Mesendoderm (in vitro differentiated cells): Measurements from ENCODE around the gene GSE1.

Experiments used
- DNase-seq: peaks from one replicate; pipeline ENCODE4 v3.0.0; 2013
- H2AK5ac ChIP-seq: 2 replicates; pipeline ENCODE4 v1.6.1; 2013; ENCODE audit warnings: low read length, inconsistent platforms
- H2BK120ac ChIP-seq: 2 replicates; pipeline ENCODE4 v1.6.1; 2013; ENCODE audit warnings: low read depth, mild to moderate bottlenecking, low read length, moderate library complexity, mixed read lengths
- H2BK15ac ChIP-seq: replicated peaks from 2 replicates; pipeline ENCODE4 v1.6.1; 2013; ENCODE audit warnings: low read depth, mild to moderate bottlenecking, moderate library complexity
- H2BK5ac ChIP-seq: 2 replicates; pipeline ENCODE4 v1.6.1; 2013; ENCODE audit warnings: low read length, inconsistent platforms
- H3K18ac ChIP-seq: 2 replicates; pipeline ENCODE4 v1.6.1; 2013; ENCODE audit warnings: mild to moderate bottlenecking, low read length, mixed read lengths
- H3K23ac ChIP-seq: one replicate; pipeline ENCODE4 v1.6.1; 2013; ENCODE audit warnings: low read length
- H3K27ac ChIP-seq: 2 replicates; pipeline ENCODE4 v1.5.1; 2013; ENCODE audit warnings: low read depth, mild to moderate bottlenecking, inconsistent platforms, low read length, moderate library complexity
- H3K27me3 ChIP-seq: 2 replicates; pipeline ENCODE4 v1.6.1; 2013; ENCODE audit warnings: low read length, control low read depth, mild to moderate bottlenecking, inconsistent platforms; ENCODE audit not compliant: insufficient read depth, poor library complexity
- H3K36me3 ChIP-seq: 2 replicates; pipeline ENCODE4 v1.6.1; 2013; ENCODE audit warnings: low read length, inconsistent platforms; ENCODE audit not compliant: control insufficient read depth, insufficient read depth
- H3K4ac ChIP-seq: one replicate; pipeline ENCODE4 v1.6.1; 2013; ENCODE audit warnings: low read depth, mild to moderate bottlenecking, low read length, moderate library complexity
- H3K4me1 ChIP-seq: 2 replicates; pipeline ENCODE4 v1.6.1; 2013; ENCODE audit warnings: low read depth, low read length, inconsistent platforms; ENCODE audit not compliant: control insufficient read depth
- H3K4me2 ChIP-seq: 2 replicates; pipeline ENCODE4 v1.6.1; 2013; ENCODE audit warnings: low read length
- H3K4me3 ChIP-seq: 2 replicates; pipeline ENCODE4 v1.5.1; 2013; ENCODE audit warnings: mild to moderate bottlenecking, low read length
- H3K56ac ChIP-seq: one replicate; pipeline ENCODE4 v1.6.1; 2013; ENCODE audit warnings: low read length
- H3K79me1 ChIP-seq: 2 replicates; pipeline ENCODE4 v1.6.1; 2013; ENCODE audit warnings: low read length, inconsistent platforms
- H3K79me2 ChIP-seq: 2 replicates; pipeline ENCODE4 v1.6.1; 2013; ENCODE audit warnings: mild to moderate bottlenecking, low read length; ENCODE audit not compliant: control insufficient read depth, insufficient read depth
- H3K9ac ChIP-seq: 2 replicates; pipeline ENCODE4 v1.6.1; 2013; ENCODE audit warnings: low read length, inconsistent platforms
- H4K5ac ChIP-seq: one replicate; pipeline ENCODE4 v1.6.1; 2013; ENCODE audit warnings: low read length
- H4K8ac ChIP-seq: one replicate; pipeline ENCODE4 v1.6.1; 2013; ENCODE audit warnings: low read depth, mild to moderate bottlenecking, control low read depth, low read length, moderate library complexity
- WGBS: extraction: QIAGEN DNeasy Blood & Tissue Kit; methylation state at CpG from one replicate; pipeline ENCODE4 v1.1.7; 2013; ENCODE audit warnings: low lambda C conversion rate, missing lambda C conversion rate; ENCODE audit not compliant: insufficient coverage; ENCODE audit errors: extremely low coverage; 5-methylcytosine and 5-hydroxymethylcytosine counted together

Gene GSE1

GRCh38 chr16:85582229-85582991 is 30.7 kb upstream of the GSE1 start:
- peak overlapping the region; percentile 57 for H3K56ac ChIP-seq
- no peak overlapping the region for H2BK15ac ChIP-seq
- DNase-seq: no peak
- H3K4me3 ChIP-seq: no peak overlapping the region
- peak overlapping the region; percentile 67 for H3K23ac ChIP-seq
- peaks cover 26% of the 10 kb centered on the region for H3K79me1 ChIP-seq
- H3K18ac ChIP-seq: peak overlapping the region; percentile 6
- peaks cover 21% of the 10 kb centered on the region for H3K79me2 ChIP-seq
- H3K27me3 ChIP-seq: no peaks in the 10 kb centered on the region
- H3K27ac ChIP-seq: no peak overlapping the region
- H3K4me2 ChIP-seq: no peak overlapping the region
- H3K9ac ChIP-seq: no peak overlapping the region
- no peak overlapping the region for H3K4ac ChIP-seq
- H3K36me3 ChIP-seq: no peaks in the 10 kb centered on the region
- no CpG with 5 or more reads among the region's 29 CpGs for WGBS
- no peak overlapping the region for H4K5ac ChIP-seq
- H2BK5ac ChIP-seq: no peak overlapping the region
- peaks cover 27% of the 10 kb centered on the region for H3K4me1 ChIP-seq
- no peak overlapping the region for H2BK120ac ChIP-seq
- H2AK5ac ChIP-seq: no peak overlapping the region
- H4K8ac ChIP-seq: no peak overlapping the region

GRCh38 chr16:85583491-85584181 is 29.5 kb upstream of the GSE1 start:
- no CpG with 5 or more reads among the region's 22 CpGs for WGBS
- Histone ChIP-seq H3K79me2 (peaks cover 23% of the 10 kb centered on the region), H2BK5ac (no peak overlapping the region), H3K4me2 (no peak overlapping the region), H4K8ac (no peak overlapping the region), H3K36me3 (no peaks in the 10 kb centered on the region), H3K23ac (peak overlapping the region; percentile 90), H3K4me1 (peaks cover 30% of the 10 kb centered on the region), H3K4me3 (no peak overlapping the region), H3K18ac (no peak overlapping the region), H3K9ac (peak overlapping the region; percentile 48), H2BK120ac (no peak overlapping the region), H3K27ac (no peak overlapping the region), H2BK15ac (no peak overlapping the region), H3K4ac (no peak overlapping the region), H3K56ac (peak overlapping the region; percentile 47), H3K79me1 (peaks cover 26% of the 10 kb centered on the region), H3K27me3 (no peaks in the 10 kb centered on the region), H4K5ac (no peak overlapping the region), H2AK5ac (no peak overlapping the region)
- no peak for DNase-seq

- Histone ChIP-seq H3K4me1 (peaks cover 26% of the 10 kb centered on the region), H3K4ac (no peak overlapping the region), H2BK120ac (no peak overlapping the region), H3K79me2 (peaks cover 23% of the 10 kb centered on the region), H4K5ac (no peak overlapping the region), H2BK5ac (no peak overlapping the region), H3K4me3 (no peak overlapping the region), H3K79me1 (peaks cover 26% of the 10 kb centered on the region), H3K56ac (peak overlapping the region; percentile 8), H3K9ac (no peak overlapping the region), H2AK5ac (no peak overlapping the region), H3K27me3 (no peaks in the 10 kb centered on the region), H3K23ac (no peak overlapping the region), H3K36me3 (no peaks in the 10 kb centered on the region), H4K8ac (no peak overlapping the region), H3K4me2 (no peak overlapping the region), H3K18ac (no peak overlapping the region), H2BK15ac (no peak overlapping the region), H3K27ac (no peak overlapping the region)
- DNase-seq: no peak
- no CpG with 5 or more reads among the region's 14 CpGs for WGBS
Measured at GRCh38 chr16:85584267-85584666, 28.9 kb upstream of the GSE1 start.

GRCh38 chr16:85584819-85585282 is 28.3 kb upstream of the GSE1 start:
- Histone ChIP-seq H3K9ac (no peak overlapping the region), H3K56ac (peak overlapping the region; percentile 20), H3K27ac (no peak overlapping the region), H2BK120ac (no peak overlapping the region), H3K4me1 (peaks cover 21% of the 10 kb centered on the region), H3K79me1 (peaks cover 28% of the 10 kb centered on the region), H3K27me3 (no peaks in the 10 kb centered on the region), H3K4me2 (no peak overlapping the region), H4K5ac (no peak overlapping the region), H3K18ac (no peak overlapping the region), H3K79me2 (peaks cover 25% of the 10 kb centered on the region), H3K4ac (no peak overlapping the region), H3K23ac (no peak overlapping the region), H3K4me3 (no peak overlapping the region), H3K36me3 (no peaks in the 10 kb centered on the region), H4K8ac (no peak overlapping the region), H2AK5ac (no peak overlapping the region), H2BK15ac (no peak overlapping the region), H2BK5ac (no peak overlapping the region)
- no peak for DNase-seq
- no CpG with 5 or more reads among the region's 20 CpGs for WGBS

- Histone ChIP-seq H3K23ac (no peak overlapping the region), H3K4ac (no peak overlapping the region), H2BK15ac (no peak overlapping the region), H2BK120ac (no peak overlapping the region), H3K18ac (no peak overlapping the region), H3K4me2 (no peak overlapping the region), H3K79me2 (peaks cover 26% of the 10 kb centered on the region), H3K4me3 (no peak overlapping the region), H2BK5ac (no peak overlapping the region), H4K5ac (no peak overlapping the region), H3K56ac (no peak overlapping the region), H4K8ac (no peak overlapping the region), H3K36me3 (no peaks in the 10 kb centered on the region), H3K4me1 (peaks cover 18% of the 10 kb centered on the region), H2AK5ac (no peak overlapping the region), H3K9ac (no peak overlapping the region), H3K27ac (no peak overlapping the region), H3K79me1 (peaks cover 32% of the 10 kb centered on the region), H3K27me3 (no peaks in the 10 kb centered on the region)
- no CpG with 5 or more reads among the region's 7 CpGs for WGBS
- DNase-seq: no peak
Measured at GRCh38 chr16:85585711-85586110, 27.4 kb upstream of the GSE1 start.
